A673 (cell line): ENCODE data around the gene LDHAL6B. TPM values are rescaled to one million over a fixed set of nuclear protein-coding genes. Genes with fewer than 3 reads are reported as not detected.

Source experiments
- BruUV-seq: library from RNA; stranded (reverse); fragments of 400-500 nt; replicated peaks from 2 replicates; lab custom pipeline; 2021; lab: Mats Ljungman, UMichigan
- CTCF ChIA-PET: fragments of 300-600 bp; sonication (Branson Sonifier 250); formaldehyde crosslinking; loops from one replicate; lab custom pipeline; 2022; ENCODE audit warnings: antibody characterized with exemption; lab: Charles Lee
- POLR2A ChIA-PET: fragments of 300-600 bp; sonication (Branson Sonifier 250); formaldehyde crosslinking; loops from one replicate; lab custom pipeline; 2022; ENCODE audit warnings: antibody characterized with exemption; ENCODE audit not compliant: low non-redundant PET; lab: Charles Lee
- DNase-seq: peaks from one replicate; pipeline ENCODE4 v3.0.0-alpha.2; 2015; ENCODE audit warnings: low spot score
- H3K27ac ChIP-seq: fragments of 200-600 bp; sonication (generic); 2 replicates; pipeline ENCODE4 v1.5.1; 2016; ENCODE audit warnings: mixed run types, low read depth, mild to moderate bottlenecking, mixed read lengths, antibody characterized with exemption, low read length; ENCODE audit not compliant: poor library complexity, severe bottlenecking
- H3K27me3 ChIP-seq: fragments of 200-600 bp; sonication (generic); replicated peaks from 2 replicates; pipeline ENCODE4 v1.6.1; 2017; ENCODE audit warnings: mixed run types, low read depth, mild to moderate bottlenecking, mixed read lengths, antibody characterized with exemption, low read length; ENCODE audit not compliant: insufficient read depth, poor library complexity
- H3K36me3 ChIP-seq: fragments of 200-600 bp; sonication (generic); 2 replicates; pipeline ENCODE4 v1.6.1; 2016; ENCODE audit warnings: mixed run types, mild to moderate bottlenecking, mixed read lengths, antibody characterized with exemption, low read length; ENCODE audit not compliant: insufficient read depth, poor library complexity, severe bottlenecking
- H3K4me1 ChIP-seq: fragments of 200-600 bp; sonication (generic); 2 replicates; pipeline ENCODE4 v1.6.1; 2017; ENCODE audit warnings: mixed run types, mild to moderate bottlenecking, mixed read lengths, antibody characterized with exemption, low read length; ENCODE audit not compliant: insufficient read depth, poor library complexity, severe bottlenecking
- H3K4me3 ChIP-seq: fragments of 200-600 bp; sonication (generic); 2 replicates; pipeline ENCODE4 v1.5.1; 2016; ENCODE audit warnings: low read depth, mixed run types, mild to moderate bottlenecking, mixed read lengths, low read length; ENCODE audit not compliant: poor library complexity, severe bottlenecking
- H3K9me3 ChIP-seq: fragments of 200-600 bp; sonication (generic); 2 replicates; pipeline ENCODE4 v1.6.1; 2016; ENCODE audit warnings: mixed run types, low read depth, mild to moderate bottlenecking, mixed read lengths, antibody characterized with exemption, low read length; ENCODE audit not compliant: poor library complexity, severe bottlenecking
- CTCF ChIP-seq: fragments of 300-800, 200-600 bp; sonication (generic); conservative IDR thresholded peaks from 2 replicates; pipeline ENCODE4 v1.5.1; 2017; ENCODE audit warnings: low read depth, mild to moderate bottlenecking, antibody characterized with exemption, low read length, moderate library complexity, mixed read lengths
- EZH2 ChIP-seq: fragments of 200-600 bp; sonication (generic); IDR thresholded peaks from 2 replicates; pipeline ENCODE4 v1.6.1; 2017; ENCODE audit warnings: borderline replicate concordance, low read depth, mild to moderate bottlenecking, mixed read lengths, antibody characterized with exemption, low read length; ENCODE audit not compliant: poor library complexity, severe bottlenecking
- intact Hi-C: fragments of 100-400 bp; cut with micrococcal nuclease; formaldehyde crosslinking; loops from one replicate; pipeline ENCODE4 v1.10.0; 2022; ENCODE audit not compliant: unreplicated experiment
- total RNA-seq: library from RNA; stranded (reverse); gene quantifications from 2 replicates; pipeline ENCODE4 v1.2.3, GENCODE V29; 2021

The LDHAL6B gene
- total RNA-seq, 1 experiment from 2014 or later: not detected

GRCh38 chr15:59165726-59166125 is 40.9 kb upstream of the LDHAL6B start:
- CTCF ChIA-PET: interaction anchor here (0.6 kb wide), 1 partner anchor 1279 kb away, joined by 3 read pairs; no protein-coding TSS in a partner anchor
- BruUV-seq: no TSS peak
- no peak for DNase-seq
- POLR2A ChIA-PET: no interaction called here
- H3K27ac ChIP-seq: no peak overlapping the region
- no peak for TF ChIP-seq EZH2
- no peak for TF ChIP-seq CTCF
- intact Hi-C loops: no loop called here
- H3K36me3 ChIP-seq: no peaks in the 10 kb centered on the region
- no peaks in the 10 kb centered on the region for H3K27me3 ChIP-seq
- no peak overlapping the region for H3K4me3 ChIP-seq
- no peaks in the 10 kb centered on the region for H3K9me3 ChIP-seq
- H3K4me1 ChIP-seq: no peaks in the 10 kb centered on the region

GRCh38 chr15:59166166-59166565 is 40.5 kb upstream of the LDHAL6B start:
- POLR2A ChIA-PET: interaction anchor here (0.6 kb wide), 1 partner anchor 59 kb away, joined by 4 read pairs; no protein-coding TSS in a partner anchor
- intact Hi-C loops: no loop called here
- Histone ChIP-seq H3K27ac (no peak overlapping the region), H3K36me3 (no peaks in the 10 kb centered on the region), H3K4me1 (no peaks in the 10 kb centered on the region), H3K4me3 (no peak overlapping the region), H3K9me3 (no peaks in the 10 kb centered on the region), H3K27me3 (no peaks in the 10 kb centered on the region)
- BruUV-seq: no TSS peak
- CTCF ChIA-PET: interaction anchor here (0.6 to 0.8 kb wide), 3 partner anchors 9 to 1278 kb away, joined by 3 to 5 read pairs (median 3); no protein-coding TSS in a partner anchor
- TF ChIP-seq EZH2 (no peak), CTCF (no peak)
- no peak for DNase-seq

- no peaks in the 10 kb centered on the region for H3K9me3 ChIP-seq
- H3K27ac ChIP-seq: no peak overlapping the region
- POLR2A ChIA-PET: interaction anchor here (0.6 kb wide), 1 partner anchor 60 kb away, joined by 4 read pairs; no protein-coding TSS in a partner anchor
- no peak for DNase-seq
- H3K36me3 ChIP-seq: no peaks in the 10 kb centered on the region
- intact Hi-C loops: no loop called here
- no peaks in the 10 kb centered on the region for H3K4me1 ChIP-seq
- TF ChIP-seq EZH2 (no peak), CTCF (no peak)
- H3K27me3 ChIP-seq: no peaks in the 10 kb centered on the region
- CTCF ChIA-PET: interaction anchor here (0.6 to 0.8 kb wide), 3 partner anchors 8 to 1278 kb away, joined by 3 to 5 read pairs (median 3); no protein-coding TSS in a partner anchor
- H3K4me3 ChIP-seq: no peak overlapping the region
- BruUV-seq: no TSS peak
Observed at GRCh38 chr15:59166601-59167265, 39.9 kb upstream of the LDHAL6B start.
